BE2C (cell line): ENCODE measurements around the gene ERGIC1.

Source experiments
- DNase-seq: peaks from one replicate; pipeline ENCODE4 v3.0.0-alpha.2; 2020
- H3K27me3 ChIP-seq: fragments of 250-450 bp; sonication (Bioruptor Pico); 2 replicates; pipeline ENCODE4 v1.5.1; 2020; ENCODE audit warnings: mild to moderate bottlenecking
- H3K36me3 ChIP-seq: fragments of 250-450 bp; sonication (Bioruptor Pico); 2 replicates; pipeline ENCODE4 v1.5.1; 2020; ENCODE audit warnings: mild to moderate bottlenecking
- H3K4me1 ChIP-seq: fragments of 250-450 bp; sonication (Bioruptor Pico); 2 replicates; pipeline ENCODE4 v1.5.1; 2020
- H3K4me3 ChIP-seq: 2 replicates; pipeline ENCODE4 v1.5.1; 2011; ENCODE audit warnings: low read depth, low read length
- H3K9me3 ChIP-seq: fragments of 250-450 bp; sonication (Bioruptor Pico); 2 replicates; pipeline ENCODE4 v1.5.1; 2020
- CTCF ChIP-seq: IDR thresholded peaks from 2 replicates; pipeline ENCODE4 v1.5.1; 2012; ENCODE audit warnings: mild to moderate bottlenecking, low read depth, low read length

ERGIC1 gene

GRCh38 chr5:172994405-172994804 lies 160.4 kb downstream of the ERGIC1 start:
- Histone ChIP-seq H3K4me3 (no peak overlapping the region), H3K36me3 (peaks cover 30% of the 10 kb centered on the region), H3K9me3 (no peaks in the 10 kb centered on the region), H3K27me3 (no peaks in the 10 kb centered on the region; the same call in 1 of the 2 replicates), H3K4me1 (no peaks in the 10 kb centered on the region)
- no peak for TF ChIP-seq CTCF
- no peak for DNase-seq

- no peak for TF ChIP-seq CTCF
- Histone ChIP-seq H3K9me3 (no peaks in the 10 kb centered on the region), H3K4me3 (no peak overlapping the region), H3K27me3 (no peaks in the 10 kb centered on the region), H3K4me1 (no peaks in the 10 kb centered on the region), H3K36me3 (peaks cover 16% of the 10 kb centered on the region)
- DNase-seq: no peak
Measured at GRCh38 chr5:172999372-172999973, 165.4 kb downstream of the ERGIC1 start.

- no peak for TF ChIP-seq CTCF
- Histone ChIP-seq H3K4me1 (no peaks in the 10 kb centered on the region), H3K27me3 (no peaks in the 10 kb centered on the region), H3K4me3 (no peak overlapping the region), H3K36me3 (peaks cover 11% of the 10 kb centered on the region), H3K9me3 (no peaks in the 10 kb centered on the region)
- DNase-seq: no peak
Measured at GRCh38 chr5:172999974-173000373, 165.9 kb downstream of the ERGIC1 start.

GRCh38 chr5:173001229-173001841 lies 167.3 kb downstream of the ERGIC1 start:
- no peak for TF ChIP-seq CTCF
- DNase-seq: no peak
- Histone ChIP-seq H3K4me3 (no peak overlapping the region), H3K4me1 (no peaks in the 10 kb centered on the region), H3K27me3 (no peaks in the 10 kb centered on the region), H3K9me3 (no peaks in the 10 kb centered on the region), H3K36me3 (no peaks in the 10 kb centered on the region)
